GM19397 (cell line): ENCODE data around the gene ZC2HC1C.
"Not testable (repeated sequence)": the region's sequence is repeated elsewhere in the genome, so short reads cannot be mapped to it uniquely, and the experiment has no call there.

Source experiments
- ATAC-seq: cut with Tn5 transposase; IDR thresholded peaks from one replicate; pipeline ENCODE4 v1.9.1; 2021; ENCODE audit warnings: mild to moderate bottlenecking, moderate library complexity; ENCODE audit not compliant: unreplicated experiment

Gene ZC2HC1C

DNA sequence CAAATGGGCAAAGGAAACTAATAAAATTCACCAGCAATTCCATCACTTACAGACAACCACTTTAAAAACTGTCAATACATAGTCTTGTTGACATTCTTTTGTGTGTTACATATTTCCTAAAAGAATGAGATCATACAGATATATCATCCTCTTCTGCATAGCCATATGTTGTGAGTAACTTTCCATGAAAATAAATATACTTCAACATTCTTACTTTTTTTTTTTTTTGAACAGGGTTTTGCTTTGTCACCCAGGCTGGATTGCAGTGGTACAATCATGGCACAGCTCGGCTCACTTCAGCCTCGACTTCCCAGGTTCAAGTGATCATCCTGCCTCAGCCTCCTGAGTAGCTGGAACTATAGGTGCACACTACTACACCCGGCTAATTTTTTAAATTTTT is 20.9 kb downstream of the ZC2HC1C start:
- ATAC-seq: no peak

- no peak for ATAC-seq
Measured at GRCh38 chr14:75091251-75091650, 21.8 kb downstream of the ZC2HC1C start.

DNA sequence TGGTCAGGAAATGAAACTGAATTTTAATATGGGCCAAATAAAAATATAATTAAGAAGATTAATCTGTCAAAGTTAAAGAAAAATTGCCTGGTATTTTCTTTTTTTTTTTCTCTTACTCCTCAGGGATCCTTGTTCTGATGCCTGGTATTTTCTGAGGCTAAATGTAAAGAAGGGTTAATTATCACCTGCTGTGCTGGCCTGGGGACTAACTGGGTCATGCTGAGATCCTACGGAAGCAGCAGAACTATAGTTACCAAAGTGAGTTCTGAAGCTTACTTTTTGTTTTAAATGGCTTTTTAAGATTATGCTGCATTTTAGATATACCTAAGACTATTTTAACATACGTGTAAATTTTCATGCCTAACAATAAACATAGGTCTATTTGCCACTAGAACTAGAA is 23.3 kb downstream of the ZC2HC1C start:
- ATAC-seq: no peak

- no peak for ATAC-seq
Measured at GRCh38 chr14:75094896-75095295, 25.5 kb downstream of the ZC2HC1C start.

- ATAC-seq: no peak
Measured at GRCh38 chr14:75095690-75096089, 26.2 kb downstream of the ZC2HC1C start.

GRCh38 chr14:75096959-75097358 is 27.5 kb downstream of the ZC2HC1C start:
- no peak for ATAC-seq

DNA sequence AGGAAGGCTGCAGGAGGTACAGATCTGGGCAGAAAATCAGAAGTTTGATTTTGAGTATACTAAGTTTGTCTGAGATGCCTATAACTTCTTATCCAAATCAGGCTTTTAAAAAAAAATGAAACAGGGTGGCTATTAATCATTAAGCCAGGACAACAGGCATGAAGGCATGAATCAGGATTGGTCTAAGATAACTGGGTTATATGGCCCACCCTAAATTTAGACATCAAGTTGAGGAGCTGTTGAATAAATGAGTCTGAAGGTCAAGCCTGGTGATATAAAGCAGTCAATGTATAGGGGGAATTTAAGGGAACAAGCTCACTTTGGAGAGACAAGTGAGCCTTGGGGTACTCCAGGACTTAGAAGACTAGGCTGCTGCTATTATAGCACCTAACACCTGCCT is 28.8 kb downstream of the ZC2HC1C start:
- no peak for ATAC-seq

- ATAC-seq: no peak
Measured at GRCh38 chr14:75098682-75099081, 29.2 kb downstream of the ZC2HC1C start.

- ATAC-seq: no peak
Measured at GRCh38 chr14:75101491-75101890, 32.0 kb downstream of the ZC2HC1C start.

DNA sequence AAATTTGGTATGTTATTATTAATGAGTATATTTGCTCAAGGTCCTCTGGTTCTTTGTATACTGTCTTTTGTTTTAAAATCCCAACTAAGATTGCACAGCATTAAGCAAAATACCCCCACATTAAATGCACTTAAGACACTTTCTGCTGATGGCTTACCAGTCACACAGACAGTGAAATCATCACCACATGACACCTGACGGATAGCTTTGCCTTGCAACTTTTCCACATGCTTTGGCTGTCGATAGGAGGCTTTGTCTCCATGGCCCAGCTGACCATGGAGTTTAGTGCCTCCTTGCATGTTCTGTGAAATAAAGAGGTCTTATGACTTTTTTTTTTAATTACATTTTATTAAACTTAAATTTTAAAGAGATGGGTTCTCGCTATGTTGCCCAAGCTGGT is 37.7 kb downstream of the ZC2HC1C start:
- no peak for ATAC-seq

DNA sequence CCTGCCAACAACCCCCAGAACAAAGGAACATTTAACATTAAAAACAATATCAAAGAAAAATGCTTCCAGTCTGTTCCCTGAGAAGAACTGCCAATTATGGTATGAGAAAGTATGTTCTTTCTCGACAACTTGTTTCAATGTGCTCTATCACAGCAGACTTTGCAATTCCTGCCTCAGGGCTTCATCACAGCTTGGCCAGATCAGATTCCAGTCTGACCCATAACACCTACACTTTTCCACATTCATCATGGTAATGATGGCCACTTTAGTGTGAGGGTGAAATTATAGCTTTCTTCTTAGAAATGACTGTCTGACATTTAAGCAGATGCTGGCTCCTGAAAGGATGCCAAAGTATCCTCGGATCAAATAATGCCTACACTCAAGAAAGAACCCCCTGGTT is 40.4 kb downstream of the ZC2HC1C start:
- ATAC-seq: no peak

- ATAC-seq: no peak
Measured at GRCh38 chr14:75113932-75114539, 44.6 kb downstream of the ZC2HC1C start.

GRCh38 chr14:75119056-75119455 is 49.6 kb downstream of the ZC2HC1C start:
- ATAC-seq: no peak

- no peak for ATAC-seq
Measured at GRCh38 chr14:75120541-75121291, 51.3 kb downstream of the ZC2HC1C start.

GRCh38 chr14:75121552-75121951 is 52.1 kb downstream of the ZC2HC1C start:
- ATAC-seq: no peak

DNA sequence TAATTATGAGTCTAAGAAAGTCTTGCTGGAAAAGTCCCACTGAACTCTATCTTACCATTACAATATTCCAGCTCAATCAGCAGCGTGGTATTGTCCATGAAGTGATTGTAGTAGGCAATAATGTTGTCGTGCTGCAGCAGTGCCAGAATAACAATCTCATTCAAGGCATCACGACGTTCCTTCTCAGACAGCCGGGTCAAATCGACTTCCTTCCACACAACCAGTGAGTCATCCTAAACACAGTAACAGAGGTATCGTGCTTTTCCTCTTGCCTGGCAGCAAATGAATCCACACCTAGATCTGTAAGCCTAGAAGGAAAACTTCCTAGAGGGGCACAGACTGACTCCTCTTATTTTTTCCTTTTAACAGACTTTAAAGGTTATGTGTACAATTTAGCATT is 54.5 kb downstream of the ZC2HC1C start:
- no peak for ATAC-seq

DNA sequence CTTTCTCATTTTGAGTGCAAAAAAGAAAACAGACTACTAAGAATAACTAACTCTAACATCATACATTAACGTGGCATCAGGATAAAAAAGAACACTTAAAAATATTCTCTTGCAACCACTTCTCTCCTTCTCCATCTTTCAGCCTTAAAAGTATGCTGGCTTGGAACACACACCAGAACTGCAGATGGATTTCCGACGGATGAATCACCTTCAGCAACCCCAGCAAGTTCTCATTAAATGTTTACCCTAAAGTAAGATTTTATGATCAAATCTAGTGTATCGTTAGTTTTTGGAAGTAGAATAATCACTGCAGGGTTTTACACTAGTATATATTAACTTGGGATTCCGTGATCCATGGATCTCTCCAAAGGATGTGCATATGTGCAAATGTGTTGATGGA is 56.2 kb downstream of the ZC2HC1C start:
- ATAC-seq: no peak

- no peak for ATAC-seq
Measured at GRCh38 chr14:75126121-75126544, 56.7 kb downstream of the ZC2HC1C start.

DNA sequence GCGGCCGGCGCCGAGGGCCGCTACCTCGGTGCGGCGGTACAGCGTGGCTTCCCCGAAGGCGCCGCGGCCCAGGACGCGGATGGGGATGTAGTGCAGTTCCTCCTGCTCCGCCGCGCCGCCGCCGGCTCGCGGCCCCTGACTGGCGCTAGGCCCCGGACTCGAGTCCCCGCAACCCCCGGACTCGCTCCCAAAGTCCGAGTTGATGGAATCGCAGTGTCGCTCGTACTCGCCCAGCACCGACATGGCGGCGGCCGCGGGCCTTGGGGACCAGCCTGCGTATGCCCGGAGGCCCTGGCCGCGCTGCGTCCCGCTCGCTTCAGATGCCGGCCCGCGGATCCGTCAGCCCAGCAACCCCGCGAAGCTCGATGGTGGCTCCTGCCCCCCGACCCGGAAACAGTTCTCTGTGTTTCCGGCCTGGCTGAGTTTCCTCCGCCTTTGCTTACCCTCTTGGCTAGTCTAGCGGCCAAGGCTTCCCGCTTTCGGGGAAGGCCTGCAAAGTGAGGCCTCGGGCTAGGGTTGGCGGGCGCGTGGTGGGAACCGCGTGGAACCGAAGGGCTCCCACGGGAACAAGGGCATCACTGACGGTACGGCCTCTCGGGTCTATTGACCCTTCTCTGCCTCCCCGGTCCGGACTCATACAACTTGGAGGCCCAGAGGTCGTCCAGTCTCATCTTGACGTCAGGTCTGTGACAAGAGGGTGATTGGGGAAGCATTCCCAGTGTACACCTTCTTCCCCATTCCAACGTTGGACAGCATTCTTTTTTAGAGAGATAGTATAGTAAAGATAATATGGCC is 57.4 kb downstream of the ZC2HC1C start, which contains the start of gene NEK9:
Gene NEK9, minus strand, starts transcription at position 370 of the 795 bp plus-strand sequence. Its CDS starts 127 bp downstream, at position 243.
- peak; percentile 88 for ATAC-seq

DNA sequence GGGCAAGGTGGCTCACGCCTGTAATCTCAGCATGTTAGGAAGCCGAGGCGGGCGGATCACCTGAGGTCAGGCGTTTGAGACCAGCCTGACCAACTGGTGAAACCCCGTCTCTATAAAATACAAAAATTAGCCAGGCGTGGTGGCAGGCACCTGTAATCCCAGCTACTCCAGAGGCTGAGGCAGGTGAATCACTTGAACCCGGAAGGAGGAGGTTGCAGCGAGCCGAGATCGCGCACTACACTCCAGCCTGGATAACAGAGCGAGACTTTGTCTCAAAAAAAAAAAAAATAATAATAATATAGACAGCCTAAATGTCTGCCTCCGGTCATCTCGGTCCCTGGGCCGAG is 58.0 kb downstream of the ZC2HC1C start:
- ATAC-seq: not testable (repeated sequence)

DNA sequence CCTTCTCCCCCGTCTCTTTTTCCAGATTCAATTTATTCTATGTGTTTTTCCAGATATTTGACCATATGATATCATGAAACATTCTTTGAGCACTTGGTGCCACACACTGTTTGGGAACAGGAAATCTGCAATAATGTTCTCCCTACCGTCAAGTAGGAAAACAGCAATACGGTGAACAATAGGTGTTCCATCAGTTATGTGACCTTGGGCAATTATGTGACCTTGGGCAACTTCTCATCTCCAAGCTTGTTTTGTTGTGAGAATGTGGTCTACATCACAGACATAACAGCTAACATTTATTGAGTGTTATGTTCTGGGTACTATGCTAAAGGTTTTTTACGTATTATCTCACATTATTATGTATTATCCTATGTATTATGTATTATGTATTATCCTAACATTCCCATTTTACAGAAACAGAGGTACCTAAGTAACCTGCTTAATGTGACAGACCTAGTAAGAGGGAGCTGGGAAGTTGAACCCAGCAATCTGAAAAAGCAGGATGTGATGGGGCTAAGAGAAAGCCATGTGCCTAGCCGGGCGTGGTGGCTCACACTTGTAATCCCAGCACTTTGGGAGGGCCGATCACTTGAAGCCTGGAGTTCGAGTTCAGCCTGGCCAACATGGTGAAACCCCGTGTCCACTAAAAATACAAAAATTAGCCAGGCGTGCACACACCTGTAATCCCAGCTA is 58.6 kb downstream of the ZC2HC1C start:
- ATAC-seq: no peak
